Loucy (cell line): ENCODE data around the gene CCDC28B.
"Not testable (repeated sequence)": the region's sequence is repeated elsewhere in the genome, so short reads cannot be mapped to it uniquely, and the experiment has no call there.

ENCODE experiments used
- H2AFZ ChIP-seq: fragments of 200-600 bp; sonication (generic); 2 replicates; pipeline ENCODE4 v1.6.0; 2016; ENCODE audit warnings: antibody characterized with exemption, mild to moderate bottlenecking, low read length, moderate library complexity
- H3F3A ChIP-seq: fragments of 200-600 bp; 2 replicates; pipeline ENCODE4 v1.6.0; 2016; ENCODE audit warnings: antibody characterized with exemption, low read depth, mild to moderate bottlenecking
- H3K27me3 ChIP-seq: fragments of 200-600 bp; sonication (generic); 2 replicates; pipeline ENCODE4 v1.6.1; 2014; ENCODE audit warnings: low read length, mild to moderate bottlenecking; ENCODE audit not compliant: insufficient read depth, poor library complexity, severe bottlenecking
- H3K36me3 ChIP-seq: fragments of 200-600 bp; sonication (generic); 2 replicates; pipeline ENCODE4 v1.6.1; 2016; ENCODE audit warnings: low read length; ENCODE audit not compliant: insufficient read depth
- H3K4me1 ChIP-seq: fragments of 200-600 bp; sonication (generic); 2 replicates; pipeline ENCODE4 v1.5.1; 2014; ENCODE audit warnings: low read length, mild to moderate bottlenecking; ENCODE audit not compliant: insufficient read depth, poor library complexity, severe bottlenecking
- H3K4me2 ChIP-seq: fragments of 200-600 bp; sonication (generic); 2 replicates; pipeline ENCODE4 v1.6.0; 2014; ENCODE audit warnings: antibody characterized with exemption, low read length, low read depth, mild to moderate bottlenecking; ENCODE audit not compliant: poor library complexity, severe bottlenecking
- H3K4me3 ChIP-seq: fragments of 200-600 bp; sonication (generic); 2 replicates; pipeline ENCODE4 v1.5.1; 2014; ENCODE audit warnings: low read length, mild to moderate bottlenecking, mixed read lengths; ENCODE audit not compliant: poor library complexity, severe bottlenecking
- H3K79me2 ChIP-seq: fragments of 200-600 bp; sonication (generic); 2 replicates; pipeline ENCODE4 v1.6.1; 2014; ENCODE audit warnings: low read length; ENCODE audit not compliant: insufficient read depth
- H3K9ac ChIP-seq: fragments of 200-600 bp; sonication (generic); 2 replicates; pipeline ENCODE4 v1.6.0; 2014; ENCODE audit warnings: mild to moderate bottlenecking, low read depth, low read length, moderate library complexity; ENCODE audit not compliant: poor library complexity, severe bottlenecking
- H3K9me2 ChIP-seq: fragments of 200-600 bp; sonication (generic); replicated peaks from 2 replicates; pipeline ENCODE4 v1.6.1; 2016; ENCODE audit warnings: low read depth, low read length, mixed read lengths
- H3K9me3 ChIP-seq: fragments of 200-600 bp; sonication (generic); 2 replicates; pipeline ENCODE4 v1.6.1; 2014; ENCODE audit warnings: mild to moderate bottlenecking, antibody characterized with exemption, low read length, low read depth; ENCODE audit not compliant: insufficient read depth
- H4K20me1 ChIP-seq: fragments of 200-600 bp; sonication (generic); 2 replicates; pipeline ENCODE4 v1.6.0; 2014; ENCODE audit warnings: antibody characterized with exemption, low read length, mild to moderate bottlenecking; ENCODE audit not compliant: insufficient read depth, poor library complexity, severe bottlenecking
- EZH2phosphoT487 ChIP-seq: fragments of 200-600 bp; IDR thresholded peaks from 2 replicates; pipeline ENCODE4 v1.6.1; 2018; ENCODE audit warnings: antibody characterized with exemption, mild to moderate bottlenecking, moderate library complexity, borderline replicate concordance
- TF ChIP-seq, protein P1 (sequence below): fragments of 200-600 bp; sonication (generic); conservative IDR thresholded peaks from 2 replicates; pipeline ENCODE4 v1.5.1; 2014; ENCODE audit warnings: mild to moderate bottlenecking, antibody characterized with exemption, low read length

CCDC28B gene

GRCh38 chr1:32159189-32159588 lies 41.2 kb upstream of the CCDC28B start:
- no peaks in the 10 kb centered on the region for H3F3A ChIP-seq
- no peaks in the 10 kb centered on the region for H3K4me1 ChIP-seq
- H3K79me2 ChIP-seq: peaks cover 6% of the 10 kb centered on the region; the same call in 1 of the 2 replicates
- no peaks in the 10 kb centered on the region for H3K9me3 ChIP-seq
- peaks cover 85% of the 10 kb centered on the region for H3K36me3 ChIP-seq
- no peak overlapping the region for H3K4me3 ChIP-seq
- no peak overlapping the region for H3K9ac ChIP-seq
- no peaks in the 10 kb centered on the region for H4K20me1 ChIP-seq
- TF ChIP-seq, protein P1, sequence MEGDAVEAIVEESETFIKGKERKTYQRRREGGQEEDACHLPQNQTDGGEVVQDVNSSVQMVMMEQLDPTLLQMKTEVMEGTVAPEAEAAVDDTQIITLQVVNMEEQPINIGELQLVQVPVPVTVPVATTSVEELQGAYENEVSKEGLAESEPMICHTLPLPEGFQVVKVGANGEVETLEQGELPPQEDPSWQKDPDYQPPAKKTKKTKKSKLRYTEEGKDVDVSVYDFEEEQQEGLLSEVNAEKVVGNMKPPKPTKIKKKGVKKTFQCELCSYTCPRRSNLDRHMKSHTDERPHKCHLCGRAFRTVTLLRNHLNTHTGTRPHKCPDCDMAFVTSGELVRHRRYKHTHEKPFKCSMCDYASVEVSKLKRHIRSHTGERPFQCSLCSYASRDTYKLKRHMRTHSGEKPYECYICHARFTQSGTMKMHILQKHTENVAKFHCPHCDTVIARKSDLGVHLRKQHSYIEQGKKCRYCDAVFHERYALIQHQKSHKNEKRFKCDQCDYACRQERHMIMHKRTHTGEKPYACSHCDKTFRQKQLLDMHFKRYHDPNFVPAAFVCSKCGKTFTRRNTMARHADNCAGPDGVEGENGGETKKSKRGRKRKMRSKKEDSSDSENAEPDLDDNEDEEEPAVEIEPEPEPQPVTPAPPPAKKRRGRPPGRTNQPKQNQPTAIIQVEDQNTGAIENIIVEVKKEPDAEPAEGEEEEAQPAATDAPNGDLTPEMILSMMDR: no peak
- TF ChIP-seq EZH2phosphoT487: no peak
- H3K4me2 ChIP-seq: no peak overlapping the region
- H3K27me3 ChIP-seq: no peaks in the 10 kb centered on the region
- H3K9me2 ChIP-seq: no peaks in the 10 kb centered on the region
- H2AFZ ChIP-seq: no peak overlapping the region

GRCh38 chr1:32163405-32163804 lies 37.0 kb upstream of the CCDC28B start:
- Histone ChIP-seq H3K4me1 (no peaks in the 10 kb centered on the region), H3K4me2 (no peak overlapping the region), H3K36me3 (peaks cover 74% of the 10 kb centered on the region), H3K27me3 (no peaks in the 10 kb centered on the region), H3K79me2 (no peaks in the 10 kb centered on the region), H3K4me3 (no peak overlapping the region), H3K9ac (no peak overlapping the region), H2AFZ (no peak overlapping the region), H3K9me2 (no peaks in the 10 kb centered on the region), H3F3A (no peaks in the 10 kb centered on the region), H3K9me3 (no peaks in the 10 kb centered on the region), H4K20me1 (no peaks in the 10 kb centered on the region)
- TF ChIP-seq, protein P1: no peak
- TF ChIP-seq EZH2phosphoT487: no peak

- H3K36me3 ChIP-seq: peaks cover 67% of the 10 kb centered on the region; the same call in 1 of the 2 replicates
- not testable (repeated sequence) for H3K9ac ChIP-seq, H3K79me2 ChIP-seq, H3K4me2 ChIP-seq, H3K4me3 ChIP-seq, H3F3A ChIP-seq, H4K20me1 ChIP-seq, H3K4me1 ChIP-seq, H2AFZ ChIP-seq, H3K9me2 ChIP-seq, H3K27me3 ChIP-seq, H3K9me3 ChIP-seq
These were observed 34.8 kb upstream of the CCDC28B start for GRCh38 chr1:32165633-32166032.

GRCh38 chr1:32170991-32171390 lies 29.4 kb upstream of the CCDC28B start:
- Histone ChIP-seq H3K4me2 (no peak overlapping the region), H4K20me1 (no peaks in the 10 kb centered on the region), H3F3A (no peaks in the 10 kb centered on the region), H3K9me2 (no peaks in the 10 kb centered on the region), H3K9me3 (no peaks in the 10 kb centered on the region), H3K36me3 (peaks cover 48% of the 10 kb centered on the region; the same call in 1 of the 2 replicates), H3K4me1 (peaks cover 11% of the 10 kb centered on the region), H3K79me2 (no peaks in the 10 kb centered on the region), H2AFZ (no peak overlapping the region), H3K27me3 (no peaks in the 10 kb centered on the region), H3K4me3 (no peak overlapping the region), H3K9ac (no peak overlapping the region)
- TF ChIP-seq, protein P1: no peak
- no peak for TF ChIP-seq EZH2phosphoT487
